ENCODE data around the gene RAC2. TPM values are rescaled to one million over a fixed set of nuclear protein-coding genes. Genes with fewer than 3 reads are reported as not detected.

RAC2 gene
- total RNA-seq, 4 donors from 2014 or later, result 10.0 to 124 (median 20.6) TPM

DNA sequence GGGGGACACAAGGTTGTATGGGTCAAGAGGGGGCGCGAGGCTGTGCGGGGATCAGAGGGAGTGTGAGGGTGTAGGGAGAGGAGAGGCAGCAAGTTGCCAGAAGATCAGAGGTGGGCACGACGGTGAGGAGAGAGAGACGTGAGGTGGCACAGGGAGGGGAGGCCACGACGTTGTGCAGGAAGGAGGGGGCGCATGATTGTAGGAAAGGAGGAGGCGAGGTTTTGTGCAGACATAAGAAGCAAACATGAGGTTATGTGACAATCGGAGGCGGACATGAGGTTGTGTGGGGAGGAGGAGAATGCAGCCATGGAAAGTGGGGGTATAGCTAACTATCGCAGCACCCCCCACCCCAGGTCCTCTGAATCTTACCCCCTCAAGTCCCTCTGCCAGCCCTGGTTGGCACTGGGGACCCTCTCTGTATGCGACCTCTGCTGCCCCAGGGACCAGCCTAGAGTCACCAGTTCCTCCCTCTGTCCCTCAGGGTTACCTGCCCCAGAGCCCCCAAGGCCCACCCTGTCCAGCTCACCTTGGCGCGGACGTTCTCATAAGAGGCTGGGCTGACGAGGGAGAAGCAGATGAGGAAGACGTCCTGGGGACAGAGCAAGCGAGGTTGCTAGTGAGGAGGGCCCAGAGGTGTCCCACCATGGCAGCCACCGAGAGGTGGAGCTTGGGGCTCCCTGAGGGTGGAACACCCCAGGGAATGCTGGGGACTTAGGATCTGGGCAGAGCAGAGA, 12.5 kb downstream of the RAC2 start:
- no peaks in the 10 kb centered on the region for H3K36me3 ChIP-seq
- peak in 2 of 3 donors; percentile 37 to 49 for DNase-seq
- H3K9me3 ChIP-seq, result no peaks in the 10 kb centered on the region
- no peak overlapping the region for H3K4me3 ChIP-seq
- peak overlapping the region; percentile 85 to 94 (median 88) for H3K27ac ChIP-seq
- H3K4me1 ChIP-seq, result peaks cover 0 to 67% (median 41%) of the 10 kb centered on the region in 4 donors
- H3K27me3 ChIP-seq, result no peaks in the 10 kb centered on the region
- TF ChIP-seq, protein P1, sequence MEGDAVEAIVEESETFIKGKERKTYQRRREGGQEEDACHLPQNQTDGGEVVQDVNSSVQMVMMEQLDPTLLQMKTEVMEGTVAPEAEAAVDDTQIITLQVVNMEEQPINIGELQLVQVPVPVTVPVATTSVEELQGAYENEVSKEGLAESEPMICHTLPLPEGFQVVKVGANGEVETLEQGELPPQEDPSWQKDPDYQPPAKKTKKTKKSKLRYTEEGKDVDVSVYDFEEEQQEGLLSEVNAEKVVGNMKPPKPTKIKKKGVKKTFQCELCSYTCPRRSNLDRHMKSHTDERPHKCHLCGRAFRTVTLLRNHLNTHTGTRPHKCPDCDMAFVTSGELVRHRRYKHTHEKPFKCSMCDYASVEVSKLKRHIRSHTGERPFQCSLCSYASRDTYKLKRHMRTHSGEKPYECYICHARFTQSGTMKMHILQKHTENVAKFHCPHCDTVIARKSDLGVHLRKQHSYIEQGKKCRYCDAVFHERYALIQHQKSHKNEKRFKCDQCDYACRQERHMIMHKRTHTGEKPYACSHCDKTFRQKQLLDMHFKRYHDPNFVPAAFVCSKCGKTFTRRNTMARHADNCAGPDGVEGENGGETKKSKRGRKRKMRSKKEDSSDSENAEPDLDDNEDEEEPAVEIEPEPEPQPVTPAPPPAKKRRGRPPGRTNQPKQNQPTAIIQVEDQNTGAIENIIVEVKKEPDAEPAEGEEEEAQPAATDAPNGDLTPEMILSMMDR (IDR thresholded peaks at IDR 0.05), result no peak

DNA sequence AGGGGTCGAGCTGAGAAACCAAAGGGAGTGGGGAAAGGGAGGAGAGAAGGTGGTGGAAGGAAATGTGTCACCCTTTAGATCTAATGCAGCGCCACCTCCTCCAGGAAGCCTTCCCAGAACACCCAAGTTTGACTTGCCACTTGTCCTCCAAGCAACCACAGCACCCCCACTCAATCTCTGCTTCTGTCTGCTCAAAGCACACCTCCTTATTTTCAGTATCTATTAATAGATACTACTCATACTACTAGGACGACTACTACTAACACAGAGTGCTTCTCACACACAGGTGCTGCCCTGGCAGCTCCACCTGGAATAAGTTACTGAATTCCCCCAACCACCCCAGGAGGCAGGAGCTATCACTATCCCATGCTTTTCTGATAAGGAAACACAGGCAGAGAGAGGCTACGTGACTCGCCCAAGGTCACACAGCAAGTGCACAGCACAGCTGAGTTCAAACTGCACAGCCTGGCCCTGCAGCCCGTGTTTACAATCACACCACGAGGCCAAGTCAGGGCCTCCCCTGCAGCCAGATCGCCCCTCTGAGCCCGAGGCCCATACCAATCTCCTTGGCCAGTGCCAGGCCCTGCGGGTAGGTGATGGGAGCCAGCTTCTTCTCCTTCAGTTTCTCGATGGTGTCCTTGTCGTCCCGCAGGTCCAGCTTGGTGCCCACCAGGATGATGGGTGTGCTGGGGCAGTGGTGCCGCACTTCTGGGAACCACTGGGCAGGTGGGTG, 13.2 kb downstream of the RAC2 start:
- Histone ChIP-seq H3K4me3 (no peak overlapping the region), H3K9me3 (no peaks in the 10 kb centered on the region), H3K4me1 (peaks cover 0 to 64% (median 38%) of the 10 kb centered on the region in 4 donors), H3K36me3 (no peaks in the 10 kb centered on the region), H3K27ac (peak overlapping the region; percentile 85 to 94 (median 88)), H3K27me3 (no peaks in the 10 kb centered on the region)
- peak in 2 of 3 donors; percentile 39 to 65 for DNase-seq
- no peak for TF ChIP-seq POLR2A (IDR thresholded peaks at IDR 0.05)
- TF ChIP-seq, protein P1 (IDR thresholded peaks at IDR 0.05), result no peak

DNA sequence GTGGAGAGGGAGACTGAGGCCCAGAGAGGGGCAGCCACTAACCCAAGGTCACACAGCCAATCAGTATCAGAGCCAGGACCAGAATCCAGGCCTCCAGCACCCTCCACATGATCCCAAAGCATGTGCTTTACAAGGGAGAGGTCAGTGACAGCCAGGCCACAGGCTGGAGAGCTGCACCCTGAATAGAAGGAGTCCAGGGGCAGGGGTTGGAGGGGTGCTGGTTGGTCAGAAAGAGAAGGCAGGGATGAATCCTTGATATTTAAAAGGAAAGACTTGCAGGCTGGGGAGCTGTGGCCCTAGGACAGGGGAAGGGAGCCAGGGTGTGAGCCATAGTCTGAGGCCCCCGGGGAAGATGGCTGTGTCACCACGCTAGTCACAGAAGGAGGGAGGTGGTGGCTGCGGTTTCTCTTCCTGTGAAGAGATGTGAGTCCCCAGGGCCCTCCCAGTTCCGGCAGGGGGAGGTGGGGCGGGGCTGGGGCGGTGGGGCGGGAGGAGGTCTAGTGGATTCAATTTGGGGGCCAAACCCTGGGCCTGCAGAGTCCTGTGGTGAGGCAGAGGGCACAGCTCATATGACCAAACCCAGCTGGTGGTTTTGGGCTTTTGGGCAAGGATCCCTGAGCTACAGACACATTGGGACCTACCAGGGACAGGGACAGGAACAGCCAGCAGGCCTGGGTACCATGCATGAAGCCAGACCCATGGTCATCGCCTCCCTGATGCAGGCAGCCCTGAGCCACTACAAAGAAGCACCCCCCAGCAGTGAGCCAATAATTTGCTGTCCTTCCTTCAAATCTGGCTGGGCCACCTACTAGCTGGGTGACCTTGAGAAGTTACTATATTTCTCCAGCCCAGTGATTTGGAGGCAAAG, 14.0 kb downstream of the RAC2 start:
- Histone ChIP-seq H3K4me3 (peak overlapping the region in 1 of 4 donors; percentile 13), H3K36me3 (peaks cover 0 to 3% (median 0%) of the 10 kb centered on the region in 3 donors), H3K9me3 (no peaks in the 10 kb centered on the region), H3K27ac (peak overlapping the region; percentile 85 to 94 (median 88)), H3K4me1 (peaks cover 0 to 57% (median 35%) of the 10 kb centered on the region in 4 donors), H3K27me3 (no peaks in the 10 kb centered on the region)
- TF ChIP-seq, protein P1 (IDR thresholded peaks at IDR 0.05), result no peak
- TF ChIP-seq POLR2A (IDR thresholded peaks at IDR 0.05), result no peak
- DNase-seq, result peak; percentile 59 to 97 (median 95)

DNA sequence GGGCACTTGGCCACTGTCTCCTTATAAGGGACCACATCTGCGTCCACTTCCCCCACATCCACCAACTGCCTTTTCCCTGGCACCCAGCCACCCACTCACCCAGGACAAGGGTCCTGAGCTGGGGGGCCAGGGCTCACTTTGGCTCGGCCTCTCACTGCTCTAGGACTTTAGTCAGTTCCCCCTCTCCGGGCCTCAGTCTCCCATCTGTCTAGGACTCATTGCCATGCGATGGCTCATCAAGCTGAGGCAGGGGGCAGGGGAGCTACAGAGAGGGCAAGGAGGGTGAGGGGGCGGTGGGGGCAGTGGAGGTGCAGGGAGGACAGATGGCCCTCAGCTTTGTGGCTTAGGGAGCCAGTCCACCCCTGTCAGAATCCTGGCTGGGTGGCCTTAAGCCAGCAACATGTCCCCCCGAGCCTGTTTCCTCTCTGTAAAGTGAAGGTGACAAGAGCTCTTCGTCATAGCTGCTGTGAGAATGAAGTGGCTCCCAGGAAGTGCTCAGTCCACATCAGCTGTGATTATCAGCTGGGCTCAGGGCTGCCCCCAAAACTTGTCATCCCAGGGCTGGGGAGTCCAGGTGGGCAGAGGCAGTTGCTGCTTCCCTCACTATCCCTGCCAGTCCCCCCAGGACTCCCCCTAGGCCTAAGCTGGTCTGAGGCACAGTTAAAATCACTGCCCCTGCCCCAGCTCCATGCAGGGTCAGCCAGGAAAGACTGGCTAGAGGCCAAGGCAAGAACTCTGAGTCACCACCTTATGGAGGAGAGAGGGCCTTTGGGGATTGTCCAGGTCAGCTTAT, 14.9 kb downstream of the RAC2 start:
- peak overlapping the region in 1 of 4 donors; percentile 13 for H3K4me3 ChIP-seq
- peak in 1 of 3 donors; percentile 46 for DNase-seq
- no peaks in the 10 kb centered on the region for H3K27me3 ChIP-seq
- peaks cover 0 to 60% (median 35%) of the 10 kb centered on the region in 4 donors for H3K4me1 ChIP-seq
- TF ChIP-seq, protein P1 (IDR thresholded peaks at IDR 0.05), result no peak
- no peak for TF ChIP-seq POLR2A (IDR thresholded peaks at IDR 0.05)
- peak overlapping the region; percentile 85 to 94 (median 88) for H3K27ac ChIP-seq
- no peaks in the 10 kb centered on the region for H3K9me3 ChIP-seq
- peaks cover 0 to 3% (median 0%) of the 10 kb centered on the region in 3 donors for H3K36me3 ChIP-seq

All from Peyer's patch (tissue), 4 donors.